RWPE2 (cell line): ENCODE results near the gene CDC42EP3.

Experiments used
- ATAC-seq: fragments of 200-7000 bp; cut with Tn5 transposase; 3 replicates; pipeline ENCODE4 v1.9.1; 2021; ENCODE audit warnings: low read depth
- DNase-seq: peaks from one replicate; pipeline ENCODE4 v3.0.0-alpha.2; 2020; ENCODE audit warnings: low spot score
- H3K27ac ChIP-seq: fragments of 450-650 bp; 2 replicates; pipeline ENCODE4 v1.5.1; 2017; ENCODE audit warnings: mild to moderate bottlenecking; ENCODE audit not compliant: poor library complexity, severe bottlenecking
- H3K27me3 ChIP-seq: fragments of 250-450 bp; sonication (Bioruptor Pico); 2 replicates; pipeline ENCODE4 v1.5.1; 2021; ENCODE audit warnings: mild to moderate bottlenecking, moderate library complexity; ENCODE audit not compliant: insufficient read depth, poor library complexity, severe bottlenecking
- H3K36me3 ChIP-seq: fragments of 250-450 bp; sonication (Bioruptor Pico); 2 replicates; pipeline ENCODE4 v1.5.1; 2020; ENCODE audit warnings: low read depth, mild to moderate bottlenecking, moderate library complexity
- H3K4me1 ChIP-seq: fragments of 250-450 bp; sonication (Bioruptor Pico); 2 replicates; pipeline ENCODE4 v1.5.1; 2021; ENCODE audit warnings: mild to moderate bottlenecking, moderate library complexity; ENCODE audit not compliant: insufficient read depth, poor library complexity, severe bottlenecking
- H3K4me3 ChIP-seq: fragments of 250-450 bp; sonication (Bioruptor Pico); 2 replicates; pipeline ENCODE4 v1.5.1; 2021; ENCODE audit warnings: mild to moderate bottlenecking, moderate library complexity; ENCODE audit not compliant: severe bottlenecking
- H3K9me3 ChIP-seq: fragments of 250-450 bp; sonication (Bioruptor Pico); 2 replicates; pipeline ENCODE4 v1.5.1; 2021; ENCODE audit warnings: mild to moderate bottlenecking, moderate library complexity; ENCODE audit not compliant: severe bottlenecking
- CTCF ChIP-seq: fragments of 450-650 bp; IDR thresholded peaks from one replicate; pipeline ENCODE4 v1.5.1; 2017; ENCODE audit warnings: mild to moderate bottlenecking, moderate library complexity; ENCODE audit not compliant: poor library complexity, severe bottlenecking

Gene CDC42EP3

GRCh38 chr2:37638973-37639372, 32.5 kb downstream of the CDC42EP3 start:
- TF ChIP-seq CTCF = no peak
- Histone ChIP-seq H3K4me3 (no peak overlapping the region), H3K27ac (no peak overlapping the region), H3K9me3 (no peaks in the 10 kb centered on the region), H3K4me1 (peaks cover 12% of the 10 kb centered on the region), H3K36me3 (peaks cover 23% of the 10 kb centered on the region), H3K27me3 (no peaks in the 10 kb centered on the region)
- no peak for DNase-seq
- ATAC-seq = no peak

- ATAC-seq = no peak
- no peak for DNase-seq
- no peak for TF ChIP-seq CTCF
- no peak overlapping the region for H3K27ac ChIP-seq
- H3K4me3 ChIP-seq = no peak overlapping the region
- peaks cover 13% of the 10 kb centered on the region for H3K36me3 ChIP-seq
- peaks cover 12% of the 10 kb centered on the region for H3K4me1 ChIP-seq
- no peaks in the 10 kb centered on the region for H3K9me3 ChIP-seq
- H3K27me3 ChIP-seq = no peaks in the 10 kb centered on the region
Measured at GRCh38 chr2:37637985-37638384, 33.5 kb downstream of the CDC42EP3 start.

GRCh38 chr2:37637190-37637860, 34.1 kb downstream of the CDC42EP3 start:
- ATAC-seq (no peak), DNase-seq (no peak)
- no peak overlapping the region for H3K4me3 ChIP-seq
- H3K36me3 ChIP-seq = peaks cover 6% of the 10 kb centered on the region
- TF ChIP-seq CTCF = peak; percentile 14
- H3K4me1 ChIP-seq = peaks cover 12% of the 10 kb centered on the region
- no peaks in the 10 kb centered on the region for H3K9me3 ChIP-seq
- H3K27me3 ChIP-seq = no peaks in the 10 kb centered on the region
- H3K27ac ChIP-seq = no peak overlapping the region

- H3K4me1 ChIP-seq = peaks cover 12% of the 10 kb centered on the region
- no peak overlapping the region for H3K27ac ChIP-seq
- H3K36me3 ChIP-seq = no peaks in the 10 kb centered on the region
- no peak for TF ChIP-seq CTCF
- no peaks in the 10 kb centered on the region for H3K27me3 ChIP-seq
- DNase-seq (no peak), ATAC-seq (no peak)
- no peak overlapping the region for H3K4me3 ChIP-seq
- H3K9me3 ChIP-seq = no peaks in the 10 kb centered on the region
Measured at GRCh38 chr2:37636381-37637066, 34.9 kb downstream of the CDC42EP3 start.
